Activated CD4-positive, CD25-positive, alpha-beta regulatory T cell treated with anti-CD3 and anti-CD28 coated beads, Interleukin-2, amount 50 U/mL, for 24 hours (primary cell): Measurements from ENCODE around the gene TMEM52B.
"Not testable (repeated sequence)": the region's sequence is repeated elsewhere in the genome, so short reads cannot be mapped to it uniquely, and the experiment has no call there.

Experiments used
- ATAC-seq, 2 donors: fragments of 150-1000 bp; cut with Tn5 transposase; one replicate each; pipeline ENCODE4 v1.10.0; 2021; ENCODE audit warnings: mild to moderate bottlenecking in 1 of 2, moderate library complexity in 1 of 2

TMEM52B gene

GRCh38 chr12:10171973-10172728 lies 6.7 kb upstream of the TMEM52B start, which contains the start of gene OLR1:
Gene OLR1, minus strand, starts transcription at chr12:10172132. Its CDS starts 55 bp downstream, at chr12:10172077.
- no peak for ATAC-seq

- no peak for ATAC-seq
Observed at GRCh38 chr12:10174986-10175614, 3.7 kb upstream of the TMEM52B start.

GRCh38 chr12:10175846-10176636 lies 2.8 kb upstream of the TMEM52B start:
- ATAC-seq: no peak

GRCh38 chr12:10179776-10180181 lies 947 bp downstream of the TMEM52B start:
- ATAC-seq: no peak

GRCh38 chr12:10182354-10183049 lies 3.7 kb downstream of the TMEM52B start:
- ATAC-seq: peak; percentile 41 to 72

GRCh38 chr12:10184261-10184843 lies 5.5 kb downstream of the TMEM52B start:
- ATAC-seq: no peak

GRCh38 chr12:10186299-10186698 lies 7.5 kb downstream of the TMEM52B start:
- ATAC-seq: no peak

GRCh38 chr12:10186958-10187357 lies 8.1 kb downstream of the TMEM52B start:
- not testable (repeated sequence) for ATAC-seq

GRCh38 chr12:10189653-10190052 lies 10.8 kb downstream of the TMEM52B start:
- no peak for ATAC-seq

GRCh38 chr12:10190558-10191388 lies 11.9 kb downstream of the TMEM52B start:
- peak; percentile 85 to 96 for ATAC-seq

GRCh38 chr12:10191865-10192264 lies 13.0 kb downstream of the TMEM52B start:
- no peak for ATAC-seq

- ATAC-seq: no peak
Observed at GRCh38 chr12:10194160-10194670, 15.4 kb downstream of the TMEM52B start.

GRCh38 chr12:10196210-10196609 lies 17.4 kb downstream of the TMEM52B start:
- no peak for ATAC-seq

- ATAC-seq: no peak
Observed at GRCh38 chr12:10197879-10198278, 19.0 kb downstream of the TMEM52B start.

- ATAC-seq: not testable (repeated sequence)
Observed at GRCh38 chr12:10204495-10204894, 25.7 kb downstream of the TMEM52B start.

- ATAC-seq: no peak
Observed at GRCh38 chr12:10205220-10205807, 26.5 kb downstream of the TMEM52B start.

GRCh38 chr12:10207136-10207535 lies 28.3 kb downstream of the TMEM52B start:
- ATAC-seq: no peak

GRCh38 chr12:10210225-10210624 lies 31.4 kb downstream of the TMEM52B start:
- no peak for ATAC-seq

- no peak for ATAC-seq
Observed at GRCh38 chr12:10211101-10211939, 32.5 kb downstream of the TMEM52B start.
